ENCODE measurements around the gene ATXN7L2.

Gene ATXN7L2

DNA sequence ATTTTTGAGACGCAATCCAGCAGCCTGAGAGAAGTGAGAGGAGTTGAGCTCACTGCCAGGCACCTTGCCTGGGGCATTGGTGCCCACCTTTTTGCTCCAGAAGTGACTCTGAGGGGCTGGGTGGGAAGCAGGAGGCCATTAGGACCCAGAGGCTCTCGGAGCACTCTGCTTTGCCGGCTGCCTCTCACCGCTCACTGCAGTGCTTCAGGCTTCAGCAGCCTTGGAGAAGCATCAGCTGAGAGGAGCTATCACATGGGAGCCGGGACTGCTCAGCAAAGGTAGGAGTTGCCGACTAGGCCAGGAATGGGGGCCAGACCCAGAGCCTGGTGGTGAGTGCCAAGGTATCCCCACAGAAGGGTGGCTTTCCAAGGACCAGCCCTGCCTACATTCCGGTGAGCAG is 56.0 kb downstream of the ATXN7L2 start, which contains the start of gene GPR61:
Gene GPR61, plus strand, starts transcription at position 197 of the 400 bp plus-strand sequence. CDS start 3,151 bp downstream, outside the sequence.
- Histone ChIP-seq H3K36me3 (no peaks in the 10 kb centered on the region), H3K27me3 (no peaks in the 10 kb centered on the region), H3K4me1 (ENCODE audit: control insufficient read depth in 1 of 2, insufficient read depth in 1 of 2, low read depth in 1 of 2, low read length in 1 of 2) (no peaks in the 10 kb centered on the region), H3K27ac (no peak within 1 kb of the TSS), H3K9me3 (no peaks in the 10 kb centered on the region), H3K4me3 (ENCODE audit: low read depth in 1 of 2, low read length in 1 of 2) (no peak within 1 kb of the TSS)
- TF ChIP-seq CTCF (IDR thresholded peaks at IDR 0.05), result no peak

GRCh38 chr1:109541102-109541501 is 57.4 kb downstream of the ATXN7L2 start:
- peaks cover 0 to under 1% of the 10 kb centered on the region in 2 experiments for H3K4me1 ChIP-seq (ENCODE audit: control insufficient read depth in 1 of 2, insufficient read depth in 1 of 2, low read depth in 1 of 2, low read length in 1 of 2)
- no peaks in the 10 kb centered on the region for H3K36me3 ChIP-seq
- TF ChIP-seq CTCF (IDR thresholded peaks at IDR 0.05), result no peak
- H3K27ac ChIP-seq, result no peak overlapping the region
- H3K9me3 ChIP-seq, result no peaks in the 10 kb centered on the region
- H3K27me3 ChIP-seq, result no peaks in the 10 kb centered on the region
- H3K4me3 ChIP-seq (ENCODE audit: low read depth in 1 of 2, low read length in 1 of 2), result no peak overlapping the region
